Caco-2 (cell line): ENCODE measurements around the gene INPP5E. TPM values are rescaled to one million over a fixed set of nuclear protein-coding genes. Genes with fewer than 3 reads are reported as not detected.
"Not testable (repeated sequence)": the region's sequence is repeated elsewhere in the genome, so short reads cannot be mapped to it uniquely, and the experiment has no call there.

Source experiments
- BruUV-seq: library from RNA; stranded (reverse); fragments of 400-500 nt; replicated peaks from 2 replicates; lab custom pipeline; 2021; lab: Mats Ljungman, UMichigan
- CTCF ChIA-PET: fragments of 300-600 bp; sonication (Branson Sonifier 250); formaldehyde crosslinking; loops from one replicate; lab custom pipeline; 2022; ENCODE audit warnings: antibody characterized with exemption; lab: Charles Lee
- POLR2A ChIA-PET: fragments of 300-600 bp; sonication (Branson Sonifier 250); formaldehyde crosslinking; loops from one replicate; lab custom pipeline; 2022; ENCODE audit warnings: antibody characterized with exemption; lab: Charles Lee
- DNase-seq, 2 experiments: peaks; one replicate each; pipeline versions ENCODE4 v3.0.0 to v3.0.0-alpha.2; 2020 to 2022
- H3K27me3 ChIP-seq: replicated peaks from 2 replicates; pipeline ENCODE4 v1.6.0; 2011; ENCODE audit warnings: low read length; ENCODE audit not compliant: control insufficient read depth, insufficient read depth
- H3K36me3 ChIP-seq: 2 replicates; pipeline ENCODE4 v1.5.1; 2011; ENCODE audit warnings: low read length; ENCODE audit not compliant: control insufficient read depth, insufficient read depth
- H3K4me1 ChIP-seq: fragments of 250-450 bp; sonication (Bioruptor Pico); 2 replicates; pipeline ENCODE4 v1.5.1; 2020; ENCODE audit warnings: mild to moderate bottlenecking
- H3K4me3 ChIP-seq: 2 replicates; pipeline ENCODE4 v1.5.1; 2011; ENCODE audit warnings: low read depth, mild to moderate bottlenecking, control low read depth, low read length
- H3K9me3 ChIP-seq: fragments of 250-450 bp; sonication (Bioruptor Pico); 2 replicates; pipeline ENCODE4 v1.5.1; 2020; ENCODE audit warnings: mild to moderate bottlenecking, moderate library complexity
- H3K27ac Mint-ChIP-seq: one replicate; pipeline ENCODE4 v1.8.0; 2022; ENCODE audit warnings: mixed read lengths; ENCODE audit not compliant: unreplicated experiment
- H3K27me3 Mint-ChIP-seq: one replicate; pipeline ENCODE4 v1.8.0; 2022; ENCODE audit warnings: mixed read lengths; ENCODE audit not compliant: insufficient read depth, unreplicated experiment
- H3K36me3 Mint-ChIP-seq: one replicate; pipeline ENCODE4 v1.8.0; 2022; ENCODE audit warnings: mild to moderate bottlenecking, mixed read lengths; ENCODE audit not compliant: insufficient read depth, unreplicated experiment
- H3K4me1 Mint-ChIP-seq: one replicate; pipeline ENCODE4 v1.8.0; 2022; ENCODE audit warnings: low read depth, mixed read lengths; ENCODE audit not compliant: unreplicated experiment
- H3K4me3 Mint-ChIP-seq: one replicate; pipeline ENCODE4 v1.8.0; 2022; ENCODE audit warnings: mild to moderate bottlenecking, moderate library complexity, mixed read lengths; ENCODE audit not compliant: unreplicated experiment
- H3K9me3 Mint-ChIP-seq: one replicate; pipeline ENCODE4 v1.8.0; 2022; ENCODE audit warnings: mixed read lengths; ENCODE audit not compliant: unreplicated experiment
- CTCF ChIP-seq, 2 experiments: fragments of 200-600 bp in 1 of 2; IDR thresholded peaks; 1 replicate in 1 of 2; 2 replicates in 1 of 2; pipeline versions ENCODE4 v1.5.1 to v1.8.0; 2011 to 2022; ENCODE audit warnings: antibody characterized with exemption in 1 of 2, control low read depth in 1 of 2, inconsistent platforms in 1 of 2, low read depth in 1 of 2, low read length in 1 of 2, mild to moderate bottlenecking in 1 of 2, moderate library complexity in 1 of 2; ENCODE audit not compliant: insufficient read depth in 1 of 2, severe bottlenecking in 1 of 2, unreplicated experiment in 1 of 2
- intact Hi-C: fragments of 100-400 bp; cut with micrococcal nuclease; formaldehyde crosslinking; loops from one replicate; pipeline ENCODE4 v1.10.0; 2022; ENCODE audit not compliant: unreplicated experiment
- total RNA-seq: library from RNA; stranded (reverse); gene quantifications from 2 replicates; pipeline ENCODE4 v1.2.3, GENCODE V29; 2022

Gene INPP5E
- total RNA-seq, 1 experiment from 2014 or later = 18.6 TPM

- H3K27ac Mint-ChIP-seq = peak overlapping the region; percentile 85
- peak overlapping the region; percentile 81 for H3K4me3 ChIP-seq
- BruUV-seq = TSS peak; percentile 53
- peaks cover 16% of the 10 kb centered on the region for H3K4me1 Mint-ChIP-seq
- H3K36me3 Mint-ChIP-seq = peaks cover 80% of the 10 kb centered on the region
- intact Hi-C loops = no loop called here
- POLR2A ChIA-PET = interaction anchor here (1.3 to 1.4 kb wide), 2 partner anchors 9 to 47 kb away, joined by 3 to 4 read pairs; no protein-coding TSS in a partner anchor
- peak in 1 of 2 experiments; percentile 34 for DNase-seq
- H3K4me3 Mint-ChIP-seq = peak overlapping the region; percentile 76
- H3K4me1 ChIP-seq = peaks cover 12% of the 10 kb centered on the region
- TF ChIP-seq CTCF (IDR thresholded peaks at IDR 0.05; ENCODE audit: insufficient read depth in 1 of 2, low read depth in 1 of 2, low read length in 1 of 2, severe bottlenecking in 1 of 2, unreplicated experiment in 1 of 2) = no peak
- CTCF ChIA-PET = interaction anchor here (1.0 to 1.2 kb wide), 3 partner anchors 9 to 58 kb away, joined by 3 to 7 read pairs (median 5); no protein-coding TSS in a partner anchor
- H3K27me3 Mint-ChIP-seq = no peaks in the 10 kb centered on the region
- H3K9me3 ChIP-seq = no peaks in the 10 kb centered on the region
- peaks cover 9% of the 10 kb centered on the region for H3K36me3 ChIP-seq
- no peaks in the 10 kb centered on the region for H3K9me3 Mint-ChIP-seq
- no peaks in the 10 kb centered on the region for H3K27me3 ChIP-seq
These were observed 29.8 kb downstream of the INPP5E start for GRCh38 chr9:136409557-136410455.

- peaks cover 3% of the 10 kb centered on the region for H3K36me3 ChIP-seq
- CTCF ChIA-PET = interaction anchor here (0.6 kb wide), 1 partner anchor 197 kb away, joined by 4 read pairs; no protein-coding TSS in a partner anchor
These were observed 31.7 kb downstream of the INPP5E start for GRCh38 chr9:136407911-136408310.

GRCh38 chr9:136407061-136407460 is 32.6 kb downstream of the INPP5E start:
- Mint-ChIP-seq H3K4me1 (peaks cover 16% of the 10 kb centered on the region), H3K36me3 (peaks cover 84% of the 10 kb centered on the region)
- H3K27me3 ChIP-seq, H3K9me3 ChIP-seq, H3K27ac Mint-ChIP-seq, H3K4me3 Mint-ChIP-seq, intact Hi-C loops, POLR2A ChIA-PET, BruUV-seq, H3K4me3 ChIP-seq, H3K36me3 ChIP-seq, H3K9me3 Mint-ChIP-seq, CTCF ChIA-PET, H3K27me3 Mint-ChIP-seq, DNase-seq: not testable (repeated sequence)
- peaks cover 10% of the 10 kb centered on the region for H3K4me1 ChIP-seq

More at GRCh38 chr9:136407911-136408310, 31.7 kb downstream of the INPP5E start:
- Mint-ChIP-seq H3K4me3 (no peak overlapping the region), H3K9me3 (no peaks in the 10 kb centered on the region), H3K4me1 (peaks cover 16% of the 10 kb centered on the region), H3K27ac (no peak overlapping the region), H3K36me3 (peaks cover 80% of the 10 kb centered on the region), H3K27me3 (no peaks in the 10 kb centered on the region)
- POLR2A ChIA-PET = no interaction called here
- BruUV-seq = no TSS peak
- no peak for DNase-seq
- intact Hi-C loops = no loop called here
- no peaks in the 10 kb centered on the region for H3K27me3 ChIP-seq
- no peaks in the 10 kb centered on the region for H3K9me3 ChIP-seq
- no peak overlapping the region for H3K4me3 ChIP-seq
- no peak for TF ChIP-seq CTCF (IDR thresholded peaks at IDR 0.05; ENCODE audit: insufficient read depth in 1 of 2, low read depth in 1 of 2, low read length in 1 of 2, severe bottlenecking in 1 of 2, unreplicated experiment in 1 of 2)
- peaks cover 12% of the 10 kb centered on the region for H3K4me1 ChIP-seq

- H3K27me3 Mint-ChIP-seq, H3K27ac Mint-ChIP-seq, DNase-seq, H3K9me3 ChIP-seq, H3K36me3 ChIP-seq, BruUV-seq, H3K4me3 ChIP-seq, H3K9me3 Mint-ChIP-seq, CTCF ChIA-PET, H3K27me3 ChIP-seq, H3K4me3 Mint-ChIP-seq, intact Hi-C loops, H3K4me1 ChIP-seq, POLR2A ChIA-PET: not testable (repeated sequence)
- H3K4me1 Mint-ChIP-seq = peaks cover 16% of the 10 kb centered on the region
- peaks cover 84% of the 10 kb centered on the region for H3K36me3 Mint-ChIP-seq
These were observed 33.7 kb downstream of the INPP5E start for GRCh38 chr9:136405904-136406303.
